RPMI8226 (cell line): ENCODE measurements around the gene RNASEH2C.
"Not testable (repeated sequence)": the region's sequence is repeated elsewhere in the genome, so short reads cannot be mapped to it uniquely, and the experiment has no call there.

Source experiments
- DNase-seq: peaks from one replicate; pipeline ENCODE4 v3.0.0-alpha.2; 2015

Gene RNASEH2C

GRCh38 chr11:65716774-65717405 is 3.7 kb downstream of the RNASEH2C start:
- DNase-seq: no peak

GRCh38 chr11:65716302-65716701 is 4.3 kb downstream of the RNASEH2C start:
- DNase-seq: no peak

GRCh38 chr11:65714433-65714832 is 6.2 kb downstream of the RNASEH2C start:
- no peak for DNase-seq

DNA sequence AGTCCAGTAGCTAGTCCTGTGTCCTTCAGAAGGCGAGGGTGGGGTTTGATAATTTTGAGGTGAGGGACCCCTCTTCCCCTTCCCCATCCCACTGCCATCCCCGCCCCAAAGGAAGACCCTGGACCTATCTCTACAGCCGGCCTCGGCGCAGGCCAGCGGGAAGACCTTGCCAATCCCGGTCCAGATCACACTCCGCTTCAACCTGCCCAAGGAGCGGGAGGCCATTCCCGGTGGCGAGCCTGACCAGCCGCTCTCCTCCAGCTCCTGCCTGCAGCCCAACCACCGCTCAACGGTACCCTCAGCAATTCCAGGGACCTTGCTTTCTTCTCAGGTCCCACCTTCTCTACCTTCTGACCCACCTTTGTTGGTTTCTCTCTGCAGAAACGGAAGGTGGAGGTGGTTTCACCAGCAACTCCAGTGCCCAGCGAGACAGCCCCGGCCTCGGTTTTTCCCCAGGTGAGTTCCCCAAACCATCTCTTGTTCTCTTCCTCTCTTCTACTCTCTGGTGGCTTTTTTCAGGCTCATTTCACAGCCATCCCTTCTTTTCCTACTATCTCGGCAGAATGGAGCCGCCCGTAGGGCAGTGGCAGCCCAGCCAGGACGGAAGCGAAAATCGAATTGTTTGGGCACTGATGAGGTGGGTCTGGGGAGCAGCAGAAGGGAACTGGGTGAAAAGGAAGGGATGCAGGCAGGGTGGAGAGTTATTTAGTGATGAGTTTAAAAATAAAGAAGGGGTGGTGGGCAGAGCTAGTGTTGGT is 7.2 kb downstream of the RNASEH2C start:
- DNase-seq: no peak

DNA sequence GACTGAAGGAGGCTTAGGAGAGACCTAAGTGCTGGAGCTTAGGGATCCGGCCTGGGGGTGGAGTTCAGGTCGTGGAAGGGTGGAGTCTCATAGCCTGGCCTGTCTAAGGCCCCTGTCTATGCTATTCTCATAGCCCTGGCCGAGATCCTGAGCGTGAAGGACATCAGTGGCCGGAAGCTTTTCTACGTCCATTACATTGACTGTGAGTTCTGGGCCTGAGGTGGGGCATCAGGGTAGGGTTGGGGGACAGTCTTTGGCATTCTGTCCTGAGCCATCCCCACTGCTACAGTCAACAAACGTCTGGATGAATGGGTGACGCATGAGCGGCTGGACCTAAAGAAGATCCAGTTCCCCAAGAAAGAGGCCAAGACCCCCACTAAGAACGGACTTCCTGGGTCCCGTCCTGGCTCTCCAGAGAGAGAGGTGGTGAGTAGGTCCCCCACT is 7.9 kb downstream of the RNASEH2C start:
- DNase-seq: no peak

GRCh38 chr11:65711785-65712632 is 8.6 kb downstream of the RNASEH2C start, which contains the start of gene KAT5:
TSS of gene KAT5 (plus strand) at chr11:65712252. CDS start at chr11:65712268, 16 bp downstream.
- DNase-seq: peak; percentile 100

GRCh38 chr11:65710421-65710820 is 10.2 kb downstream of the RNASEH2C start:
- no peak for DNase-seq

GRCh38 chr11:65709661-65710060 is 10.9 kb downstream of the RNASEH2C start:
- no peak for DNase-seq

DNA sequence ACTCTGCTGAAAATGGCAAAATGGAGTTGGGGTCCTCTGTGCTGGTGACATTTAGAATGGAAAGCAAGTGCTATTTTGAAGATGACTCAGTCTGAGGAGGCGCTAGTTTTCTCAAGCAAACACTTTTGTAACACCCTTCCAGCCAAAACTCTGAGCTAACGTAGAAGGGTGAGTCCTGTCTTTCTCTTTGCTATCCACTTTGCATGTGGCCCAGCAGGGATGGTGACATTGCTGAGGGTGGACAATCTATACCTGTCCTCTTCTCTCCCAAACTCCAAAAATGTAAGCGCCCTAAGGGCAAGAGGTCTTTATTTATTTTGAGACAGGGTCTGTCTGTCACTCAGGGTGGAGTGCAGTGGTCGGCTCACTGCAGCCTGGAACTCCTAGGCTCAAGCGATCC is 12.1 kb downstream of the RNASEH2C start:
- no peak for DNase-seq

DNA sequence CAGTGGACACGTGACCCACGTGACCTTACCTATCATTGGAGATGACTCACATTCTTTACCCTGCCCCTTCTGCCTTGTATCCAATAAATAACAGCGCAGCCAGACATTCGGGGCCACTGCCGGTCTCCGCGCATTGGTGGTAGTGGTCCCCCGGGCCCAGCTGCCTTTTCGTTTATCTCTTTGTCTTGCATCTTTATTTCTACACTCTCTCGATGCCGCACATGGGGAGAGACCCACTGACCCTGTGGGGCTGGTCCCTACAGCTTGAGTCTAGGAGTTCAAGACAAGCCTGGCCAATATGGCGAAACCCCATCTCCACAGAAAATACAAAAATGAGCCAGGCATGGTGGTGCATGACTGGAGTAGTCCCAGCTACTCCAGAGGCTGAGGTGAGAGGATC is 13.6 kb downstream of the RNASEH2C start:
- not testable (repeated sequence) for DNase-seq

GRCh38 chr11:65706303-65706763 is 14.3 kb downstream of the RNASEH2C start:
- peak; percentile 67 for DNase-seq

GRCh38 chr11:65703846-65704245 is 16.8 kb downstream of the RNASEH2C start:
- DNase-seq: no peak

DNA sequence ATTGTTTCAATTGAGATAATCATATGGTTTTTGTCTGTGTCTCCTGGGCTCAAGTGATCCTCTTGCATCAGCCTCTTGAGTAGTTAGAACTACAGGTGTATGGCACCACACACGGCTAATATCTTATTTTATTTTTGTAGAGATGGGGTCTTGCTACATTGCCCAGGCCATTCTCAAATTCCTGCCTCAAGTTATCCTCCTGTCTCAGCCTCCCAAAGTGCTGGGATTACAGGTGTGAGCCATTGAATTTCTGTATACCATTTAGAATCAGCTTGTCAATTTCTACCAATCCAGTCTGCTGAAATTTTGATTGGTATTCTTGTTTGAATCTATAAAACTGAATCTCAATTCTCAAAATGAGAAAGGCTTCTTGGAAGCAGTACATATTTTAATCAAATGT is 18.9 kb downstream of the RNASEH2C start:
- no peak for DNase-seq

- DNase-seq: no peak
Measured at GRCh38 chr11:65700399-65700798, 20.2 kb downstream of the RNASEH2C start.

DNA sequence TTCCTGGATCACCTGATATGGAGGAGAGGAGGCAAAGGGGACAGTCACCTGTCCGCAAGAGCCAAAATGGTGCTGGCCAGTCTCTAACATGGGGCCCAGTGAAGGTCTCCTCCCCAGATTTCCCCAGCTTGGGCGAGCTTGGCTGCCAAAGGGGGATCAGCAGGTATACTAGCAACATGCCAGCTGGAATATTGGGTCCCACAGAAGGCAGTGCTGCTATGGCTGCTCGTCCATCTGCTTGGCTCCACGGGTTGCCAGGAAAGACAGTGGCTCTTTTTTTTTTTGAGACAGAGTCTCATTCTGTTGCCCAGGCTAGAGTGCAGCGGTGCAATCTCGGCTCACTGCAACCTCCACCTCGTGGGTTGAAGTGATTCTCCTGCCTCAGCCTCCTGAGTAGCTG is 21.3 kb downstream of the RNASEH2C start:
- no peak for DNase-seq

DNA sequence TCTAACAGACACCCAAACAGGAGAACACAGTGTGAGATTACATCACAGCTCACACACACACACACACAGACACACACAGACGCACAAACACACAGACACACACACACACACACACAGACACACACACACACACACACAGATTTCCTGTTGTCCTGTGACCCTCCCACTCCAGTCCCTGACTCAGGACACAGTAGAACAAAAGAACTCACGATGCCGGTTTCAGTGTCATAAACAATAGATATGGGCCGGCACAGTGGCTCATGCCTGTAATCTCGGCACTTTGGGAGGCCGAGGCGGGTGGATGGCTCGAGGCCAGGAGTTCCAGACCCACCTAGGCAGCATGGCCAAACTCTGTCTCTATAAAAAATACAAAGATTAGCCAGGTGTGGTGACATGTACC is 22.4 kb downstream of the RNASEH2C start:
- no peak for DNase-seq

GRCh38 chr11:65696802-65697552 is 23.6 kb downstream of the RNASEH2C start:
- DNase-seq: no peak

GRCh38 chr11:65695459-65696241 is 24.9 kb downstream of the RNASEH2C start:
- DNase-seq: no peak

- no peak for DNase-seq
Measured at GRCh38 chr11:65692367-65692766, 28.2 kb downstream of the RNASEH2C start.

GRCh38 chr11:65691847-65692246 is 28.8 kb downstream of the RNASEH2C start:
- DNase-seq: not testable (repeated sequence)

DNA sequence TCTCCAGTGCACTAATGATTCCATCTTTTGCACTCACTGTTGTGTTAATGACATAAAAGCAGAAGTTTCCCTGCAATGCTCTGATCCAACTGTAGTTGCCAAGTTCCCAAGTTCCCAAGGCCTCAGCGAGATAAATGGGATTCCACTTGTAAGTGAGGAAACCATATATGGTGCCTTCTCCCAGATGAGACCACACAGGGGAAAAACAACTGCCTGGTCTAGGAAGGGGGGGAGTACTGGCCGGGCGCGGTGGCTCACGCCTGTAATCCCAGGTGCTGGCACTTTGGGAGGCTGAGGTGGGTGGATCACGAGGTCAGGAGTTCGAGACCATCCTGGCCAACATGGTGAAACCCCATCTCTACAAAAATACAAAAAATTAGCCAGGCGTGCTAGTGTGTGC is 34.6 kb downstream of the RNASEH2C start:
- no peak for DNase-seq

- DNase-seq: not testable (repeated sequence)
Measured at GRCh38 chr11:65683480-65683879, 37.1 kb downstream of the RNASEH2C start.
